SHP77 treated with DMSO at 0.1 percent for 48 hours (cell line): Measurements from ENCODE around the gene TREH.

Experiments used
- DNase-seq: peaks from one replicate; lab custom pipeline; 2025; lab: John Stamatoyannopoulos, UW

Gene TREH

GRCh38 chr11:118663381-118663780, 16.1 kb downstream of the TREH start:
- no peak for DNase-seq

GRCh38 chr11:118662401-118663271, 16.8 kb downstream of the TREH start:
- DNase-seq: no peak

GRCh38 chr11:118661425-118662301, 17.8 kb downstream of the TREH start:
- DNase-seq: no peak

- no peak for DNase-seq
Measured at GRCh38 chr11:118660681-118661424, 18.6 kb downstream of the TREH start.

GRCh38 chr11:118659953-118660680, 19.3 kb downstream of the TREH start:
- no peak for DNase-seq

- peak; percentile 67 for DNase-seq
Measured at GRCh38 chr11:118659314-118659952, 20.0 kb downstream of the TREH start.

GRCh38 chr11:118658429-118659313, 20.8 kb downstream of the TREH start:
- no peak for DNase-seq

GRCh38 chr11:118657709-118658428, 21.6 kb downstream of the TREH start:
- DNase-seq: no peak

GRCh38 chr11:118657238-118657637, 22.2 kb downstream of the TREH start:
- no peak for DNase-seq

GRCh38 chr11:118656563-118657165, 22.8 kb downstream of the TREH start:
- no peak for DNase-seq

GRCh38 chr11:118655486-118656190, 23.8 kb downstream of the TREH start:
- no peak for DNase-seq

GRCh38 chr11:118653684-118654390, 25.6 kb downstream of the TREH start:
- DNase-seq: no peak

- DNase-seq: no peak
Measured at GRCh38 chr11:118652681-118653181, 26.7 kb downstream of the TREH start.

- no peak for DNase-seq
Measured at GRCh38 chr11:118651820-118652219, 27.6 kb downstream of the TREH start.

GRCh38 chr11:118650366-118650765, 29.1 kb downstream of the TREH start:
- no peak for DNase-seq

- no peak for DNase-seq
Measured at GRCh38 chr11:118649941-118650340, 29.5 kb downstream of the TREH start.

- no peak for DNase-seq
Measured at GRCh38 chr11:118648291-118648690, 31.2 kb downstream of the TREH start.
